ENCODE results near the gene SLCO3A1.

The SLCO3A1 gene

DNA sequence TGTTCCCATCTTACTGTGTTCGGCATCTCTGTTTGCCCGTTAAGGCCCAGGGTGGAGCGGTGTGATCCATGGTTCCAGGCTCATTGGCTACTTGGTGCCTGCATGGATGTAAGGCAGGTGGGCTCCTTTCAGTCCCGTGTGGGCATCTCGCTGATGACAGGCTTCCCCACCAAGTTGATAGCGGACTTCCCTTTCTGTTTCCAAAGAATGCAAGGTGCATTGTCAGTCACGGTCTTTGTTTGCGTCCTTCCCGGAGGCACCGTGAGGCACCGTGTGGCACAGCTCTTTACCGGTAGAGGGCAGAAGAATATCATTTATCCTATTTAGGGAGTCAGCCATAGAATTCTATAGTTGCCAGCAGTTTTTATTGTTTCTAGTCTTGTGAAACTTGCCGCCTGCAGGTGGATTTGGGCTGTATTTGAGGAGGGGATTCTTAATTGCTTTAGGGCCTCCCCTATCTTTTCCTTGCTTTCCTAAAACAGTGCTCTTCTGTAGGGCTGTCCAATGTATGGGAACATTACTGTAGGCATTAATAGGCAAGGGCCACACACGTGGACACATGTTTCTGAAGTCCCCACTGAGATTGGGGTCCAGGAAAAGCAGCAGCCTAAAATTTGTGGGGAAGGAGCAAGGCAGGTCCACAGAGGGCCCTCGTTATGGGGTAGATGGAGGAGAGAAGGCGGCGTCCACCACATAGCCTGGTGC, 244.1 kb downstream of the SLCO3A1 start:
- DNase-seq (ENCODE audit: low read depth in 2 of 2): no peak

DNA sequence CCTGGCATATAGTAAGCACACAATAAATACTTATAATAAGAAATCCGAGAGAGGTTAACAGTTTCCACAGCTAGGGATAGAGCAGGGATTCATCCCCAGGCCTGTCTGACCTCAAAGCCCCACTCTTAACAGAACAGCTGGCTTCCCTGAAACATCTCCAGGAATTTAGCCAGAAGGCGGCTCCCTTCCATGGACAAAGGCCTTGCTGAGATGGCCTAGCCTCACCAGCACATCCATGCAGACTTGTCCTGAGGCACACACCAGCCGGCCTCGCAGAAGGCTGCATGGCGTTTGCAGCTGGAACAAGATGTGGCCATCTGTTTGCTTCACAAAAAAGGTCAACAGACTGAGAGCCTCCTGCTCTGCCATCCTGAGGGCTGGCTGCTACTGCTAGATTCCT, 245.4 kb downstream of the SLCO3A1 start:
- no peak for DNase-seq (ENCODE audit: low read depth in 2 of 2)

DNA sequence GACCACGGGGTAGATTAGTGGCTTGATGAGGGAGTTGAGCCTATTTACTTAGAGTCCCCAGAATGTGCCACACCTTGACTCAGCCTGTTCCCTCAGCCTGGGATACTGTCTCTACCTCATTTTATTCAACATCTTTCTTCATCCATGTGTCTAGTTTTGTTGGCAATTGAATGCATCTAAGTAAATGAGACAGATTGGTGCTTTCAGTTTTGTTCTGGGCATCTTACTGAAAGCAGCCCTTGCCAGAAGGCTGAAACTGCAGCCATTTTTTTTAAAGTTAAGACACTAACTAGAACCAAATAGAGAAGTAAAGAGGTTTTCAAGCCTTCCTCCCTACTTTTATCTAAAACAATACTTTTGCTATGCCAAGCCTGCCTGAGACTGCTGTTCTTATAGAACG, 246.8 kb downstream of the SLCO3A1 start:
- no peak for DNase-seq (ENCODE audit: low read depth in 2 of 2)

DNA sequence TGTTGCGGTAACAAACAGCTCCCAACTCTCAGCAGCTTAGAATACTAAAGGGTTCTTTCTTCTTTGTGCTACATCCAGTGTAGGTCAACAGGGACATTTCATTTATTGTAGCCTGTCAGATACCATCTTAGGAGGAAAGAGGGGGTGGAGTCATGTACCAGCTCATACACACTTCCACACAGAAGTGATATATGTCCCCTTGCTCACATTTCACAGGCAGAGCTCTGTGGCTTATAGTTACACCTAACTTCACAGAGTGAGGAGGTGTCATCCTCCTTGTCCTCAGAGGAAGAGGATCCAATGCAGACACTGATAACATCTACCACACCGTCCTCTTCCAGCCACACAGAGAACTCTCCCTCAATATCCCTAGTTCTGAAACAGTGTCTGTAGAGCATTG, 247.2 kb downstream of the SLCO3A1 start:
- DNase-seq (ENCODE audit: low read depth in 2 of 2): no peak

DNA sequence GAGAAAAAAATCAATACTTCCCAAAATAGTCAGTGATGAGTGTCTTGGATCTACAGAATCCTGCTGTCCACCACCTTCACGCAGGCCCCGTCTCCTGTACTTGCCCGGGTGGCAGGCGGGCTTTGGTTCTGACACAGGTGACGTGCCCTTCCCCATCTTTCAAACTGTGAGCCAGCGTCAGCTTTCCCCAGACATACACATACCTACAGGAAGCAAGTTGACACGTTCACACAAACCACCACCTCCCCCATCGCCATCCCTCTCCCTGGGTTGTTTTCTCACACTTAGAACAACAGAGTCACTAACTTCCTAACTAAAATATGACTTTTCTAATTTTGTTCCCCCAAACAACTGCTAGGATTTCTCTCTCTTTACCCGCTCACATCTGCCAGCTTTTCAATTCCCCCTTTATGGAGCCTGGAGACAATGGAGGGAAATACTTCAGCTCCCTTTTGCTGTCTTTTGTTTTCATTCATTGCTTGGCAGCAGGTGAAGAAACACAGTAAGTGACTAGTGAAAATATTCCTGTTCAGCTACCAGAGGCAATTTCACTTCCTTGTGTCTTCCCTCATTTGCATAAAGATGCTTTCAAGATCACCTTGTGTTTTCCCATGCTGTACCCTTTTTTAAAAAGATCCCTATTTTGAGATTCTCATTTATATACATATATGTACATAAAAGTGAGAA, 248.3 kb downstream of the SLCO3A1 start:
- no peak for DNase-seq (ENCODE audit: low read depth in 2 of 2)

DNA sequence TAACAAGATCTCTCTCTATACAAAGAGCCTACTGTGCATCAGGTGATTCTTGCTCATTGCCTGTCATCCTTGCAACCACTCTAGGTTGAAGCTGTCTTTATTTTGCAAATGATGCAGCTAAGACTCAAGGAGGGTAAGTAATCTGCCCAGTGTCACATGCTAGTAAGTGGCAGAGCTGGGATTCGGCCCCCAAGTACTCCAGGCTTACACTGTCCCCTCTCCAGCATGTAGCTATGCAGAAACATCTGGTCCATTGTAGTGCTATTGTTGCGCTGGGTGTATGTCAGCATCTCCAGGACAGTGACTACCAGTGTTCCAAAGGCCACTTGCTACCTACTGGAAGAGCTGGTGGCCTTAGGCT, 248.9 kb downstream of the SLCO3A1 start:
- DNase-seq (ENCODE audit: low read depth in 2 of 2): no peak

DNA sequence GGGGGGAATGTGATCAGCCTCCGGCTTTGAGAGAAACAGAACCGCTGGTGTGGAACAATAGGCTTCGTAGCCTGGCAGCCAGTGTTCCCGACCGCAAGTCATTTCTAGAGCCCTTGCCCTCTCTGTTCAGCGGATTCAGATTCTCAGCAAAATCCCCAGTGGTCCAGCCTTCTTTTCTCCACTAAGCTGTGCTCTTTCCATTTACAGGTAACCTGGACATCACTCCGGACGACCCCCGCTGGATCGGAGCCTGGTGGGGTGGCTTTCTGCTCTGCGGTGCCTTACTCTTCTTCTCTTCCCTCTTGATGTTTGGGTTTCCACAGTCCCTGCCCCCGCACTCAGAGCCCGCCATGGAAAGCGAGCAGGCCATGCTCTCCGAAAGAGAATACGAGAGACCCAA, 250.6 kb downstream of the SLCO3A1 start:
- DNase-seq (ENCODE audit: low read depth in 2 of 2): no peak

DNA sequence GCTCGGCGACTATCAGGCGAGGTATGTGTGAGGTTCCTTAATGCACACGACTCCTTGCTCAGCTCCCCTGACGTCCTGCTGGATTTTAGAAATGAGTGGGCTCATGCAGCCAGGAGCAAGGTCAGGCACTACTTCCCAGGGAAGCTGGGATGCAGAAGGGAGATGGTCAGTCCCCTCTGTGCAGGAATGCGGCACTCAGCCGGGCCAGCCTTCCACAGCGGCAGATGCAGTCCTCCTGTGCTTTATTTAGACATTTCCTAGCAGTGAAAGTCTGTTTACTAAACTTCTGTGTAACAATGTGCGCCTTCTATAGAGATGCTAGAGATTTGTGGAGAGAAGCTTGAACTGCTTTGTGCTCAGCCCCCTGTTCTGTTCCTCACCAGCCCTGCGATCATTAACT, 252.1 kb downstream of the SLCO3A1 start:
- DNase-seq (ENCODE audit: low read depth in 2 of 2): no peak

DNA sequence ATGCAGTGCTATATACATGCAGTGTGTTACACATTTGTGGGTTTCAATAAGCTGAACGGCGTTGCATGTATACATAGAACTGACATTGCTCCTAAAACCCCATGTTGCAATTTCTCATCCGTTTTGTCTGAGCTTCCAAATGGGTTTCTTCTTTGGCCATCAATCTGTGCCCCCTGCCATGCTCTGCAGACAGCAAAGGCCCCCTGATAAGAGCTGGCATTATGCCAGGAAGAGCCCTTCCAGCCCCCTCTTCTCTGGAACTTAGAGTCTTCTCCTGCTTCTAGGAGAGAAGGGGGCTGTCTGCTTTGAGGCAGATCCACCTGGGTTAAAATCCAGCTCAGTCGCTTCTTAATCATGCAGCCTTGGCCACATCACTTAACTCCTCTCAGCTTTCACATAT, 254.0 kb downstream of the SLCO3A1 start:
- DNase-seq (ENCODE audit: low read depth in 2 of 2): no peak

DNA sequence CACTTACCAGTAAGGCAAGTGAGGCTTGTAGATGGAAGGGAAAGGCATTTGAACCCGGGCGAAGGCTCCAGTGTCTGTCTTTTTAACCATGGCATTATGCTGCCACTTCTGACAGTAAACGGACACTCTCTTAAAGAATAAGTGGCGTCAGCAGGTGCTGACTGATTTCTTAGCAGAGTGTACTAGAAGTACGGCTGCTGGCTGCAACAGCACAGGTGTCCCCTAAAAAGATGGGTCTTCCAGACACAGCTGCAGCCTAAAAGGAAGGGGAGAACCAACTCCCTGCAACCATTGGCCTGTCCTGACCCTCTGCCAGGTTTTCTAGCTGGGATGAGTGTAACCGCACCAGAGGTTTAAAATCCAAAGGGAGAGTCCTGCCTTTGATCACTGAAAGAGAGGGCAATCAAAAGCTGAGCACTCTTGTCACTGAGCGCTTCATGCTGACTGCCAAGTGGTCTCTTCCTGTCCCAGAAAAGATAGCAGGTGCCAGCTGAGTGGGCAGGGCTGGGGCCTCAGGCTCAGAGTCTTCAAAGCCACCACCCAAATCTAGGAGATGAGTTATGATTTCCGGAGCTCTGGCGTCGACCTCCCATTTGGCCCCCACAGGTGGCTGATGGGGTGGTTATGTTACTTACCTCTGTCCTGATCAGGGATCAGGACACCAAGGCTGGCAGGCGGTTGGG, 255.8 kb downstream of the SLCO3A1 start:
- no peak for DNase-seq (ENCODE audit: low read depth in 2 of 2)

DNA sequence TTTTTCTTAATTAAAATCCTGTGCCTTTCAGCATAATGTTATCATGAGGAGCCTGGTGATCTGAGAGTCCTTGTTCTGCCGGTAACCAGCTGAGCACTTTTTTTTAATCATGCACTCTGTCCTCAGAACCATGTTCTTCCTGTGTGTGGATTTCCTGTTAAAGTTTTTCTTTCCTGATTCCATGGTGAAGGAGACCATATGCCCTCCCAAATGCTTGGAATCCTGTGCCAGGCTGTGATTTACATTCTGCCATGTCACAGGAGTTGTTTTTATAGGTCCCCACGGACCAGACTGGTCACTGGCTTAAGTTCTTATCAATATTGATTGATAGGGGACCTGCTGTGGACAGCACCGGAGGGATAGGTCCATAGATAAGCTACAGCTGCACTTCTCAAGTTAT, 257.8 kb downstream of the SLCO3A1 start:
- no peak for DNase-seq (ENCODE audit: low read depth in 2 of 2)

DNA sequence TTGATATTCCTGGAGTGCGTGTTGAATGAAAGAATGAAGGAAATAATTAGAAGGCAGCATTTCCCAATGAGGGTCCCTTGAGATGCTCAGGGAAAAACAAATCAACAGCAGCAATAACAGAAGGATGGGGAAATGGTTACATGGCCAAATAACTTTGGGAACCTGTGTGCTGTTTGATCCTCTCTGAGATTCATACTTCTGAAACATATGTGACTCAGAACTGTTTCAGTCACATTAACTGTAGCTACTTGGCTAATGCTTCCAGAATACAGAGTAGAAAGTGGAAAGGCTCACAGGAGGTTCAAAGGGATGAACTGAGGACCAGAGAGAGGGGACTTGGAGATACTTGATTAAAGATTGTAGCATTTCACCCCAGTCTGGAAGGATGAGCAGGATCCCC, 258.2 kb downstream of the SLCO3A1 start:
- DNase-seq (ENCODE audit: low read depth in 2 of 2): no peak

DNA sequence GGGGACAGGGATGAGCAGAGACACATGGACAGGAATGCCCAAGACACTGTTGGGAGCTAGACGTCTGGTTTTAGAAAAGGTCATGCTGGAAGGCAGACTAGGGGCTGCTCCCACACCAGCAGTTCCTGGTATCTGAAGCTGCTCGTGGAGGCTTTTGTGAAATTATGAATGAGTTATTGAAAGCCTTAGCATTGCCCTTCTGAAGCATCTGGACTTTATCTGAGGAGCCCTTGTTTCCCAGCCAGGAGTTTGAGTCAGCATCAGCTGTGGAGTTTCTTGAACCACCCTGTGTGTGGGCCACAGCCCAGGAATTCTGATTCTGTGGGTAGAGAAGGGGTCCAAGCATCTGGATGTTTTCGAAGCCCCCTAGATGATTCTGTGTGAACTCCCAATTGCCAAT, 258.7 kb downstream of the SLCO3A1 start:
- DNase-seq (ENCODE audit: low read depth in 2 of 2): no peak

DNA sequence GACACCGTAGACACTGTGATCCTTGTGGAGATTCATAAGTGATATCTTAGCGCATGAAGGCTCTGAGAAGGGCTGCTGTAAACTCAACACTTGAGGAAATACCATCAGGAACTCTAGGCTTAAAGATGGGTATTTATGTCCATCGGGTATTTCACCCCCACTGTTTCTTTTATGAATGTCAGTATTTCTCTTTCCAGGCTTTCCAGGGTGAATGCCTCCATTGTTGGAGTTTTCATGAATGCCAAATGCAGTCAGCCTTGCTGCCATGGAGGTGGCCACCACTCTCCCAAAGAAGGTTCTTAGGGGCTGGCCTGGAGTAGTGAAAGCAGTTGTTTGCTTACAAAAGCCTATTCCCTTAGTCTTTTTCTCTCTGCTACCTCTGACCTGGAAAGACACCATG, 259.2 kb downstream of the SLCO3A1 start:
- DNase-seq (ENCODE audit: low read depth in 2 of 2): no peak

DNA sequence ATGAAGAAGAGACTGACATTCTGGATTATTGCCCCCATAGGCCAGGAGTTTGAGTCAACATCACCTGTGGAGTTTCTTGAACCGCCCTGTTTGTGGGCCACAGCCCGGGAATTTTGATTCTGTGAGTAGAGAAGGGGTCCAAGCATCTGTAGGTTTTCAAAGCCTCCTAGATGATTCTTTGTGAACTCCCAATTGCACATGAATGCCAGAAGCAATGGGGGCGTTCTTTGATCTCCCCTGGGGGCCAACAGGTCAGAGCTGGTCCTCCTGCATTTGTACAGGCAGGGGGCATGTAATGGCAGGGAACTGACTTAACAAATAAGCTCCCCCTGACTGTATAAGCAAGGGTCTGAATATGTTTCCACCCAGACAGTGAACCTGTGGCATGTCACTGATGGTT, 260.3 kb downstream of the SLCO3A1 start:
- DNase-seq (ENCODE audit: low read depth in 2 of 2): no peak

DNA sequence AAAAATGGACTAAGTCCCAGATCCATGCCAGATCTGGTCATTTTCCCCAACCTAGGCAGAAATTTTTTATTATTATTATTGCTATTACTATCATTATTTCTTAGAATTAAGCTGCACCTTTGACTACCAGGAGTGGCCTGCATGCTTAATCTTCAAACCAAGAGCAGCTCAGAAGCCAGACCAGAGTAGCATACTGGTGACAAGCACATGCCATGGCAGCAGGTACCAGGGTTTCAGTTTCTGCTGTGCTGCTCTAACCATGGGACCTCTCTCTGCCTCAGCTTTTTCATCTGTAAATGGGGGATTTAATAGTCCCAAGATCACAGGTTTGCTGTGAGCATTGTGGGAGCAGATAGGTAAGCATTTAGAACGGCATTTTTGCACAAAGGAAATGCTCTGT, 262.3 kb downstream of the SLCO3A1 start:
- DNase-seq (ENCODE audit: low read depth in 2 of 2): no peak

DNA sequence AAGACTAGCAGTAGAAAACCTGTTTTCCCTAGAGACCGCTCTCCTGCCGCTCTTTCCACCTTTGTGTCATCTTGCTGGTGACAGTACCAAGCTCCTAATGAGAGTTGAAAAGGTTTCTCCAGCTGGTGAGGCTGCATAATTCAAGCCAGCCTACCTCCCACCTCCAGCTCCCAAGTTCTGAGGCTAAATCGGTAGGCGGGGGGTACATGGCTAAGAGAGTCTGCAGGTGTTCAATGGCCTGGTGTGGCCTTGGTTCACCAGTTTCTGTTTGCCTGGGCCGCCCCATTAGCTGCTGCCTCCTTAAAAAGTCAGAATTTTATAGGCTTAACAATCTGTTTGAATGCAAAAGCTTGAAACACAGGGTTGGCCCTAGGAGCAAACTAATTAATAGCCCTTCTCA, 262.8 kb downstream of the SLCO3A1 start:
- no peak for DNase-seq (ENCODE audit: low read depth in 2 of 2)

DNA sequence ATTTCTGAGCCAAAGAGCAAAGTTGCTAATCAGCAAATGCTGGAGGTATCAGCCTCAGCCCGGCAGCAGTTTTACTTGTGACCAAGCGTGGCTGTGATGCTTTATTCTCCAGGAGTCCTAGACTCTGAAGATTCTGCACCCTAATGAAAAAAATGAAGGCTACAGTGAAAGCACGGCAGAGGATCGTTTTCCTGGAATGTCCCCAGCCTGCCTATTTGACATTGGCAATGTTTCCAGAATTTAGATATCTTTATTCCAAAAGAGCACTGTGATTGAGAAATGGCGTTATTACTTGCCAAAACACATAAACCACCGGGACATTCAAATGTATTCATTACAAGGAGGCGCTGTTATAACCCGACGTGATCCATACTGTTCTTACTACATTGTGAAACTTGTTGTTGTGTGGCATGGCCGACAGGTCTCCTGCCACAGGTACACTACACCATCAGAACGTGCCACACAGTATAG, 263.8 kb downstream of the SLCO3A1 start:
- no peak for DNase-seq (ENCODE audit: low read depth in 2 of 2)

DNA sequence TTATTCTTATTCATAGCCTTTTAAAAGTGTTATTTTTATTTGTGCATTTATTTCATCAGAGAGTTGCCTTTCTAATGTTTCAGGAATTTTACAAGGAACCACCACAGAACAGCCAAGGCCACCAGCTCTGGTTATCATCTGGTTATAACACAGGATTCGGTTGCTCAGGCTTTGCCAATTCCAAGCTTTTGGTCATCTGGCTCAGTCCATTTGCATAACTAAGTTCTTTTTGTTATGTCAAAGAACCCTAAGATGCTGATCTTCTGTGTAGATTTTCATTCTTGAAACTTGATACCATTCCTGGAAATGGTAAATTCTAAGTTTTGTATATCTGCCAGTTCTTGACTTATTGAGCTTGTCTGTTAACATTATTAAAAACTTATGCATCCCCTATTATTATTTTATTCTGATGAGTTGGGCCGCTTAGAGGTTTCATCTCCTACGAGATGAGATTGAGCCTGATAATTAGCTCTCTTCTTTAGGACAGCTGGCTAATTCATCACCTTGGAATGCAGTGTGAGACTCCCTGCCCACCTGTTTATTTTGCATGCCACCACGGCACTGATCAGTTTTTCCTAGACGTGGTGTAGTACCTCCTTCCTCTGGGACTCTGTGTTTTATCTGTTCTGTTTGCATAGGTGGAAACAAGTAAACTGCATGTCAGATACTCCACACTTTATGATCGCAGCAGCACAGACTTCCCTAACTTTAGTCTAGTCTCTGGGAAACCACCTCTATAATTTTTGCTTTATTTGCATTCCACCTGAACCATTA, 264.8 kb downstream of the SLCO3A1 start:
- no peak for DNase-seq (ENCODE audit: low read depth in 2 of 2)

DNA sequence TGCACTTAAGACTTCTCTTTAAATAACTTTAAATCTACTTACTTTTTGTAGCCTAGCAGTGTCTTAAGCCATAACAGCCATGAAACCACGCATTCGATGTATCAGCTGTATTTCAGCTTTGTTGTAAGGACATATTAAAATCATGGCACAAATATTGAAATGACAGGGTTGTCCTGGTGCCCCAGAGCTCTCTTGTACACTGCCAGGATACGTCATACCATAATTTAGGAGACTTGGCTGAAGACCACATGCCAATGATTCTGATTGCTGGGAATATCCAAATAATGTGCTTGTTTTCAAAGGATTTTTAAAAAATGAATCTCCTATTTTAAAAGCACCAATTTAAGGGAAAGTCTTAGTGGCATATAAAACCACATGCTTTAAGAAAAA, 265.4 kb downstream of the SLCO3A1 start:
- no peak for DNase-seq (ENCODE audit: low read depth in 2 of 2)

DNA sequence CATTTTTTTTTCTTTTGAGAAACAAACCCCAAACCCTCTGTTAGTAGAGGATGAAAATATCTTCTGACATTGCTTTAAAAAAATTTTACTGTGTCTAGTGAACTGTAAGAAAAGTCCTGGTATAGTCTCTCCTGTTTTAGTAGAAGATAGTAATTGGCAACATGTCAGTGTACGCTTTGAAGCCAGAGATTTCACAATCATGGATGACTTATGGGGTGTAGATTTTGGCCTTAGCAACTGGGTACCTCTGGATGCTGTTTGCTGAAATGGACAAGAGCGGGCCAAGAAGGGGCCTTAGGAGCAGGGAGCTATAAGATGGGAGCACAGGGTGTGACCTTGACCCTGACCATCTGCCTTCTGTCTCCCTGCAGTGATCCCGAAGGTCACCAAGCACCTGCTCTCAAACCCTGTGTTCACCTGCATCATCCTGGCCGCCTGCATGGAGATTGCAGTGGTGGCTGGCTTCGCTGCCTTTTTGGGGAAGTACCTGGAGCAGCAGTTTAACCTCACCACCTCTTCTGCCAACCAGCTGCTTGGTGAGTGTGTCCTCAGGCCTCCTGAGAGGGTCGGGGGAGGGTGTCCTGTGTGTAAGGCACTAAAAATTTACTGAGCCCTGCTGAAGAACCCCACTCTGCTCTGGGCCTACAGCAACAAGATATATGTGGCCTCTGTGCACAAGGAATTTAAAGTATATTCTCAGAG, 266.7 kb downstream of the SLCO3A1 start:
- DNase-seq (ENCODE audit: low read depth in 2 of 2): no peak

DNA sequence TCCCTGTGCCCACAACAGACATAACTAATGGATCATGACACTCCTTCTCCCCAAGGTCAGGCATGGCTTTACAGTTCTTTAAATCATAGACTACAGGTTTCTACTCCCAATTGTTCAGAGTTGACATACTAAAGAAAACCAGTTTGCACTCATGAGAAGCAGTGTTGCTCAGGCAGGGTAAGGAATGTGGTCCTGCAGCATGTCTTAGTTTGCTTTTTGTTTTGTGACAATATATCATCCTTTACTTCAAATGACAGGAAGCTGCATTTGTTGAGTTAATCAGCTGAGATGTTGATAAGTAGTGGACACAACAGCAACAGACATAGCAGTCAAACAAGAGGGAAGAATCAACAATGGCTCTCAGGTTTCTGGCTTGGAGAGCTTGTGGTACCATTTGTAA, 267.5 kb downstream of the SLCO3A1 start:
- no peak for DNase-seq (ENCODE audit: low read depth in 2 of 2)
